ENCODE results near the gene IRX4.

IRX4 gene

GRCh38 chr5:1905108-1905507 lies 22.4 kb upstream of the IRX4 start:
- H3K36me3 Mint-ChIP-seq (ENCODE audit: low read depth) = no peaks in the 10 kb centered on the region
- no peak overlapping the region for H3K4me3 Mint-ChIP-seq
- peaks cover 46% of the 10 kb centered on the region for H3K27me3 Mint-ChIP-seq
- no peak overlapping the region for H3K27ac Mint-ChIP-seq
- H3K4me1 Mint-ChIP-seq (ENCODE audit: low read depth) = no peaks in the 10 kb centered on the region
- DNase-seq = no peak
- H3K9me3 Mint-ChIP-seq = peaks cover 9% of the 10 kb centered on the region

GRCh38 chr5:1901983-1902382 lies 19.3 kb upstream of the IRX4 start:
- H3K9me3 Mint-ChIP-seq = peaks cover 9% of the 10 kb centered on the region
- no peaks in the 10 kb centered on the region for H3K36me3 Mint-ChIP-seq (ENCODE audit: low read depth)
- no peak overlapping the region for H3K4me3 Mint-ChIP-seq
- H3K27me3 Mint-ChIP-seq = peaks cover 56% of the 10 kb centered on the region
- no peaks in the 10 kb centered on the region for H3K4me1 Mint-ChIP-seq (ENCODE audit: low read depth)
- H3K27ac Mint-ChIP-seq = no peak overlapping the region
- DNase-seq = no peak

DNA sequence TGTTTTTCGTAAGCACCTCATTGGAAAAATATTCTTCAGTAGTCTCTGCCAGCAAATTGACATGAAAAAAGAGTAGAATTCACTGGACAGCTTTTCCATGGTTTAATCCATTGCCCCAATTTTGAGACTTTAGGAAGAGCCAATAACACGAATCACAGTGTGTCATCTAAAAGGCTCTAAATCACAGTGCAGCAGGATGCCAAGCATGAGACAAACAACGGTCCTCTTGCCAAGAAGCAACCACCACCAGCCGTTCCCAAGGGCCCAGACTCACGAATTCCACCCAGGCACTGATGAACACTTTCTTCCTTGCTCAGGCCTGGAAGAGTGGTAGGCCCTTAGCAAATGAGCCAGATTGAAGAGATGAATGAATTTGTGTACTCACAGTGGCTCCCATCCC lies 18.3 kb upstream of the IRX4 start:
- H3K4me1 Mint-ChIP-seq (ENCODE audit: low read depth) = no peaks in the 10 kb centered on the region
- H3K27ac Mint-ChIP-seq = no peak overlapping the region
- no peak overlapping the region for H3K4me3 Mint-ChIP-seq
- DNase-seq = no peak
- peaks cover 59% of the 10 kb centered on the region for H3K27me3 Mint-ChIP-seq
- no peaks in the 10 kb centered on the region for H3K36me3 Mint-ChIP-seq (ENCODE audit: low read depth)
- H3K9me3 Mint-ChIP-seq = peaks cover 9% of the 10 kb centered on the region

- Mint-ChIP-seq H3K4me1 (ENCODE audit: low read depth) (no peaks in the 10 kb centered on the region), H3K9me3 (peaks cover 4% of the 10 kb centered on the region), H3K27ac (no peak overlapping the region), H3K27me3 (peaks cover 57% of the 10 kb centered on the region), H3K4me3 (no peak overlapping the region), H3K36me3 (ENCODE audit: low read depth) (no peaks in the 10 kb centered on the region)
- DNase-seq = no peak
Measured at GRCh38 chr5:1899201-1899600, 16.5 kb upstream of the IRX4 start.

DNA sequence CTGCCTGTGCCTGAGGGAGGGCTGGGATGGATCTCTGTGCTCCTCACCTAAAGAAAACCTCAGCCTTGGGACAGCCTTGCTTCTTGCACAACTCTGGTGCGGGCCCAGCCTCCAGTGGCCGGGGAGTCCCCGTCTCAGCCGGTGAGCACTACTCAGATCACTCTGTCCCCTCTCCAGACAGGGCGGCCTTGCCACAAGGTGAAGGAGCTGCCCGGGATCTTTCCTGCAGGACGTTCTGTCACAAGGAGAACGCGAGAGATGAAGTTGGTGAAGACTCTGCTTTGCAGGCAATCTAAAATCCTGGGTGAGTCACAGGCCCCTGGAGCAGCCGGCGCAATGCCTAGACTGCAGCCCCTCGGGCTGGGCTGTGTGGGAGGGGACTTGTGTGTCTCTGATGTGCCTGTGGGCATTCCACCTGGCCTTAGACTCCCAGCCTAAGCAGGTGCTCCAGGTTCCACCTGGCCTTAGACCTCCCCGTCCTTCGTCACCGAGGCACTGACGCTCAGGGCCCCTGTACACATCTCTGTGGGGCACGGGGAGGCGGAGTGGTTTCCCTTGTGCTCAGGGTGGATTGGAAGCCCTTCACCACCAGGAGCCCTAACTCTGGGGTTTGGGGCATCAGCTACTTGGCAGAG lies 15.2 kb upstream of the IRX4 start:
- no peak overlapping the region for H3K4me3 Mint-ChIP-seq
- H3K27me3 Mint-ChIP-seq = peaks cover 47% of the 10 kb centered on the region
- DNase-seq = peak; percentile 21
- H3K36me3 Mint-ChIP-seq (ENCODE audit: low read depth) = no peaks in the 10 kb centered on the region
- H3K4me1 Mint-ChIP-seq (ENCODE audit: low read depth) = no peaks in the 10 kb centered on the region
- no peaks in the 10 kb centered on the region for H3K9me3 Mint-ChIP-seq
- H3K27ac Mint-ChIP-seq = no peak overlapping the region

DNA sequence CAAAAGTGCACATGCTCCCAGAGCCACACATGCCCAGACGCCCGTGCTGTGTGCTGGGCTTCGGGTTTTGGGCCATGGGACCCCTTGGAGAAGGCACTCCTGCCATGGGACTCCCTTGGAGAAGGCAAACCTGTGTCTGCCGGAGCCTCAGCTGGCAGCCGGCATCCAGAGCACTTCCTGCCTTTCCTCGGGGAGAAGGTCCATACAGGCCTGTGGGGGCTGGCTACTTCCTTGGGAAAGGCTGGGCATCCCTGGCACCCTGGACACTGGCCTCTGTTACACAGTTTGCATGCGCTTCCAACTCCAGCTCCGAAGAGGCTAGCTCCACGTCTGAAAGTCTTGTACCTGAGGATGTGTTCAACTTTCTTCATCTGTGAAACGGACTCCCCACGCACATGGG lies 14.7 kb upstream of the IRX4 start:
- H3K27ac Mint-ChIP-seq = no peak overlapping the region
- H3K27me3 Mint-ChIP-seq = peaks cover 52% of the 10 kb centered on the region
- DNase-seq = no peak
- H3K4me1 Mint-ChIP-seq (ENCODE audit: low read depth) = no peaks in the 10 kb centered on the region
- H3K9me3 Mint-ChIP-seq = no peaks in the 10 kb centered on the region
- no peak overlapping the region for H3K4me3 Mint-ChIP-seq
- H3K36me3 Mint-ChIP-seq (ENCODE audit: low read depth) = no peaks in the 10 kb centered on the region

DNA sequence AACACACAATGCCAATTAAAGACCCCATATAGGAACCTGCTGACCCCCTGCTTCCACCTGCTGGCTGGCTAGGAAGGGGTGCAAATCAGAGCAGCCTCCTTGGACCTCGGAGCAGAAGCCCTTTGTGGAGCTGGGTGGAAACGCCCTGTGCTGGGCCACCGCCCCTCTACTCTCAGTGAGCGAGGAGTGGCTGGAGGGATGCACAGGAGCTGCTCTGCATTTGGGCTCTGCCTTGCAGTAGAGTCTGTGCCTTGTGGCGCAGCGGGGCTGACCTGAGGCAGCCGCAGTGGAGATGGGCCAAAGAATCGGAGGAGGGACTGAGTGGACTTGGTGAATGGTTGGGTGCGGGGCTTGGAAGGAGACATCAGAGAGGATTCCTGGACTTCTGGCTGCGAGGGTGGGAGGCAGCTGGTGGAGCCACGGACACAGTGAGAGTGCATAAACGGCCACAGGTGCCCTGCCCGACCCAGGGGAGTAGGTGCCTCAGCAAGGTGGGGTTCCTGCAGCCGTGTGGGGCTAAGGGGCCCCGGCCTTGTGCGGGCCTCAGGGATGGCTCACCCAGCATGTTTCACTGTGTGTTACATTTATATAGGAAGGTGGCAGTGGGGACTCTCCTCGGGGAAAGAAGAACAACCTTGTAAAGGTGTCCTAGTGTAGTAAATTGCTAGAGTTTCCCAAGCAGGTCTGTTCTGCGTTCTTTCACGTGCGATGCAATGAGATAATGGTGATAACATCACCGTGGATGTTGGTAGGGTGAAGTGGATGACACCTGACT lies 14.1 kb upstream of the IRX4 start:
- H3K4me1 Mint-ChIP-seq (ENCODE audit: low read depth) = no peaks in the 10 kb centered on the region
- DNase-seq = no peak
- no peaks in the 10 kb centered on the region for H3K36me3 Mint-ChIP-seq (ENCODE audit: low read depth)
- H3K9me3 Mint-ChIP-seq = no peaks in the 10 kb centered on the region
- H3K27me3 Mint-ChIP-seq = peaks cover 47% of the 10 kb centered on the region
- no peak overlapping the region for H3K27ac Mint-ChIP-seq
- no peak overlapping the region for H3K4me3 Mint-ChIP-seq

GRCh38 chr5:1895739-1896420 lies 13.2 kb upstream of the IRX4 start:
- peaks cover 45% of the 10 kb centered on the region for H3K27me3 Mint-ChIP-seq
- no peaks in the 10 kb centered on the region for H3K4me1 Mint-ChIP-seq (ENCODE audit: low read depth)

GRCh38 chr5:1894243-1894642 lies 11.5 kb upstream of the IRX4 start:
- no peaks in the 10 kb centered on the region for H3K4me1 Mint-ChIP-seq (ENCODE audit: low read depth)
- H3K9me3 Mint-ChIP-seq = no peaks in the 10 kb centered on the region
- DNase-seq = no peak
- H3K36me3 Mint-ChIP-seq (ENCODE audit: low read depth) = no peaks in the 10 kb centered on the region
- H3K27ac Mint-ChIP-seq = no peak overlapping the region
- H3K4me3 Mint-ChIP-seq = no peak overlapping the region
- peaks cover 47% of the 10 kb centered on the region for H3K27me3 Mint-ChIP-seq

More at GRCh38 chr5:1895739-1896420, 13.2 kb upstream of the IRX4 start:
- Mint-ChIP-seq H3K9me3 (no peaks in the 10 kb centered on the region), H3K36me3 (ENCODE audit: low read depth) (no peaks in the 10 kb centered on the region), H3K4me3 (no peak overlapping the region), H3K27ac (no peak overlapping the region)
- DNase-seq = no peak

- peaks cover 47% of the 10 kb centered on the region for H3K27me3 Mint-ChIP-seq
- no peak overlapping the region for H3K27ac Mint-ChIP-seq
Measured at GRCh38 chr5:1893754-1894153, 11.0 kb upstream of the IRX4 start.

DNA sequence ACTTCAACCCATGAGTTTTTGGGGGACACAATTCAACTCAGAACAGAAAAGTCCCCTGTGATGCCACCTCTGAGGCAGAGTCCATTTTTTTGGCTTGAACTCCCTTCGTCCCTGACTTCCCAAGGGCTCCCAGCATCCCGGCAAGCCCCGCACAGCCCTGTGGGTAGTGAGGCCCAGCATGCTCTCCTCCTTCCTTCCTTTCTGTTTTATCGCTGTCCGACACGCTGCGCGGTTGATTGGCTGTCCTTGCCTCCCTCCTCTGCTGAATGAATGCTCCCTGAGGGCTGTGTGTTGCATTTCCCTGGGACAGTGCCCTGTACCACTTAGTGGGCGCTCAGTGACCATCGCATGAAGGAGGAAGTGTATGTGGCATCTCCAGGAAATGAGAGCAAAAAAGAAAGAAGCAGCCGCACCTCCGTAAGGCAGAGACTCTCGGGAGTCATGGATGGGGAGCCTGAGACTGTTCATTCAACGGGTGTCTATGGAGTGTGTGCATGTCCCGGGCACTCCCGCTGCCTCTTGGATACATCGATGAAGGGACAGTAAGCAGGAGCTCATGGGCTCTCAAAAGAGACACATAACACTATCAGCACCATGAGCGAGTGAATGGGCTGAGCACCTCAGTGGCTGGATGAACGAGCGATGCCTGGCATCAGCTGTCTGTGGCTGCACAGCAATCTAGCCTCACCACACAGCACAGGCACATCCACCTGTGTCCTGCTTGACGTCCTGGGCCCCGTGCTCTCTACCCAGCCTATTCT lies 10.1 kb upstream of the IRX4 start:
- DNase-seq = no peak
- Mint-ChIP-seq H3K27ac (no peak overlapping the region), H3K4me3 (no peak overlapping the region), H3K4me1 (ENCODE audit: low read depth) (no peaks in the 10 kb centered on the region), H3K9me3 (no peaks in the 10 kb centered on the region), H3K36me3 (ENCODE audit: low read depth) (no peaks in the 10 kb centered on the region), H3K27me3 (peaks cover 49% of the 10 kb centered on the region)

More at GRCh38 chr5:1893754-1894153, 11.0 kb upstream of the IRX4 start:
- Mint-ChIP-seq H3K4me3 (no peak overlapping the region), H3K9me3 (no peaks in the 10 kb centered on the region), H3K4me1 (ENCODE audit: low read depth) (no peaks in the 10 kb centered on the region), H3K36me3 (ENCODE audit: low read depth) (no peaks in the 10 kb centered on the region)
- DNase-seq = no peak

DNA sequence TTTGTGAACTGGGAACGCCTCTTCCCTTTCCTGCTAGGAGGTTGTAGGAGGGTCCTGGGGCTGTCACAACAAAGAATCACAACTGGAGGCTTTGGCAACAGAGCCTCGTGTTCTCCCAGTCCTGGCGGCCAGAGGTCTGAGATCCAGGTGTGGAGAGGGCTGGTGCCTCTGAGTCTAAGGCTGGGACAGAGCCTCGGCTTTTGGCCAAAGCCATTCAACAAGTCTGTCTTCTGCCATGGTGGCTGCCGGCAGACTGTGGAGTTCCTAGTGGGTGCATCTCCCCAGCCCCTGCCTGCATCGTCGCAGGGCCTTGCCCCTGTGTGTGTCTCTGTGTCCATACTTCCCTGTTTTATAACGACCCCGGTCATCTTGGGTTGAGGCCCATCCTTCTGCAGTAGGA lies 9.5 kb upstream of the IRX4 start:
- no peak overlapping the region for H3K27ac Mint-ChIP-seq
- no peaks in the 10 kb centered on the region for H3K9me3 Mint-ChIP-seq
- no peak overlapping the region for H3K4me3 Mint-ChIP-seq
- no peaks in the 10 kb centered on the region for H3K4me1 Mint-ChIP-seq (ENCODE audit: low read depth)
- no peaks in the 10 kb centered on the region for H3K36me3 Mint-ChIP-seq (ENCODE audit: low read depth)
- peaks cover 48% of the 10 kb centered on the region for H3K27me3 Mint-ChIP-seq
- DNase-seq = no peak

- no peaks in the 10 kb centered on the region for H3K36me3 Mint-ChIP-seq (ENCODE audit: low read depth)
- H3K27me3 Mint-ChIP-seq = peaks cover 42% of the 10 kb centered on the region
- DNase-seq = no peak
- H3K4me1 Mint-ChIP-seq (ENCODE audit: low read depth) = no peaks in the 10 kb centered on the region
- no peak overlapping the region for H3K4me3 Mint-ChIP-seq
- no peak overlapping the region for H3K27ac Mint-ChIP-seq
- H3K9me3 Mint-ChIP-seq = no peaks in the 10 kb centered on the region
Measured at GRCh38 chr5:1891391-1891790, 8.7 kb upstream of the IRX4 start.

GRCh38 chr5:1890296-1890695 lies 7.6 kb upstream of the IRX4 start:
- Mint-ChIP-seq H3K27me3 (peaks cover 48% of the 10 kb centered on the region), H3K4me1 (ENCODE audit: low read depth) (no peaks in the 10 kb centered on the region), H3K36me3 (ENCODE audit: low read depth) (no peaks in the 10 kb centered on the region), H3K27ac (no peak overlapping the region), H3K9me3 (no peaks in the 10 kb centered on the region), H3K4me3 (no peak overlapping the region)
- DNase-seq = no peak
